Hematopoietic multipotent progenitor cell treated with erythropoietin and hydrocortisone succinate and interleukin-3 and kit ligand, for 6 days (in vitro differentiated cells): ENCODE results near the gene IFI27L1.
"Not testable (repeated sequence)": the region's sequence is repeated elsewhere in the genome, so short reads cannot be mapped to it uniquely, and the experiment has no call there.

ENCODE experiments used
- DNase-seq: peaks from one replicate; pipeline ENCODE4 v3.0.0-alpha.2; 2015

IFI27L1 gene

DNA sequence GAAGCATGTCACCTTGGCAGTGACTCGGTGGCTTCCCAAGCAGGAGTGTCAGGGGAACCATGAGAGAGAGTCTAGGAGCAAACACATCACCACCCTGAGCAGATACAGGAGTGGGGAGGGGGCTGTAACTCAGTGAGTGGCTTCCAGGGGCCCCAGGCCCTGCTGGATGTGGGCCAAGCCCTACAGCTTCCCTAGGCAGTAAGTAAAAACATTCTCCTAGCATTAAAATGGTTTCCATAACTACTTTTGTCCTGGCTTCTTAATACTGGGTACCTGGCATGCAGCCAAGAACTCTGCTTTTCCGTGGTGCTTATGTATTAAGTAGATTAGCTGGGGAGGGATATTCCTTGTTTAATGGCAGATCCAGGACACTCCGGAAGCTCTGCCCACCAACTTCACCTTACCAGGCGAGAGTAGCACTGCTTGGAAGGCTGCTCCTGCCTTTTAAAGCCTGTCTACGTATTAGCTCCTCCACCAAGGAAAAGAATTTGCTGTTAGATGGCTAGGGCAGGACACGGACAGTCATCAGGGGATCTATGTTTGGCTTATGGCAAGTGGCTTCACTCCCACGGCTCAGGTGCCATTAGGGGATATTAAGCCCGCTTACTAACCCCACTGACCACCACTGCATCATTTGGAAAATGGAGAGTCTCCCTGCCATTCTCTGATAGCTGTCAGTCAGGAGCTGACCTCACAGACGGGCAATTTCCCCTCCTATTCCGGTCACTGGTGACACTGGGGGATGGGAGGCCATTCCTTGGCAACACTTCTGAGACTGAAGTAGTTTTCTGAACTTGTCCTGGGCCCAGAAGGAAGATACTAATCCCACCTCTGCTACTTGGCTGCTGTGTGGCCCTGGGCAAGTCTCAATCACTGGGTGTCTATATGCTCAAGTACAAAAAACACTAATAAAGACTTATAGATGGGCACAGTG, 32.2 kb upstream of the IFI27L1 start:
- DNase-seq = no peak

DNA sequence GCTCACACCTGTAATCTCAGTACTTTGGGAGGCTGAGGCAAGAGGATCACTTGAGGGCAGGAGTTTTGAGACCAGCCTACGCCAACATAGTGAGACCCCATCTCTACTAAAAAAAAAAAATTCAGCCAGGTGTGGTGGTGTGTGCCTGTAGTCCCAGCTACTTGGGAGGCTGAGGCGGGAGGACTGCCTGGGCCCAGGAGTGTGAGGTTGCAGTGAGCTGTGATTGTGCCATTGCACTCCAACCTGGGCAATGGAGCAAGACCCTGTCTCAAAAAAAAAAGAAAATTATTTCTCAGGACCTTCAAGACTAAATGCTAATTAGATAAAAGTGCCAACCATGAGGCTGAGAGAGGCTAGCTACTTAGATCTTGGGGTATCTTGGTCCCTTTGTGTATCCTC, 31.5 kb upstream of the IFI27L1 start:
- DNase-seq = no peak

DNA sequence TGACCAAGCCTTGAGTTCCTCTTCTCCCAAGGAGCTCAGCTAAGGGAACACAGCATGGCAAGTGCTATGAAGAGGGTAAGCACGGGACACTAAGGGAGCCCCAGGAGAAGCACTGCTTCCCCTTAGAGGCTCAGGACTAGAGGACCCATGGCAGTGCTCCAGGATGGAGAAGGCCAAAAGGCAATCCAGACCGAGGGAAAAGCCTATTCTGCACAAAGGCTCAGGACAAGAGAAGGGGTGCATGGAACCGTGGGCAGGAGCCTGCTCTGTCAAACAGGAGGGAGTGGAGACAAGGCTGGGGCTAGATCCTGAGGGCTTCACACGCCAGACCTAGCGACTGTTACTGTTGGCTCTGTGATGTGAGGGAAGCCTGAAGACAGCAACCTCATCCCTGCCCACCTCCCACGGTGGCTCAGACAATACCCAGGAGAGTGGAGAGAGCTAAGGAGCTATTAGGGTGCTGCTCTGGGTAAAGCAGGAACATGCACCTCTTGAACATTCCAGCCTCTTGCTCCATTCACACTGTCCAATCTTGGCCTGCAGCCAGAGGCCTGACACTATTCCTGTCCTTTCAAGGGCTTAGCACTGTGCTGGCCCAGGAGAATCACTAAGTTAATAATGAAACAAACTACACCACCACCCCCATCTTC, 30.8 kb upstream of the IFI27L1 start:
- DNase-seq = no peak

DNA sequence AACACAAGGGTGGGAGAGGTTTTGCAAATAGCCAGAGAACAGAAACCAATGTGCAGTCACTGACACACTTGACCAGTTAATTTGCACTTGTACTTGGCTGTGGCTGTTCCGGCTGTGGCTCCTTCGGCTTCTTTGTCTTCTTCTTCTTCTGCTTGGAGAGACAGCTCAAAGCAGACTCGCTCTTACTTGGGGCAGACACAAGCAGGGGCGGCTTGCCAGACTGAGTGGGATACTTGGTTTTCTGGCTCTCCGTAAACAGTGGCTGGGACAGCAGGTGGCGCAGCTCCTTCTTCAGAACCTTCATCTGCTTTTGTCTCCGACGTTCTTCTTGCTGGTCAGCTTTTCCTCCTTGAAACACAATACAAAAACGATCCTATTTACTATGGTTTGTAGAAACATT, 30.0 kb upstream of the IFI27L1 start:
- peak; percentile 42 for DNase-seq

DNA sequence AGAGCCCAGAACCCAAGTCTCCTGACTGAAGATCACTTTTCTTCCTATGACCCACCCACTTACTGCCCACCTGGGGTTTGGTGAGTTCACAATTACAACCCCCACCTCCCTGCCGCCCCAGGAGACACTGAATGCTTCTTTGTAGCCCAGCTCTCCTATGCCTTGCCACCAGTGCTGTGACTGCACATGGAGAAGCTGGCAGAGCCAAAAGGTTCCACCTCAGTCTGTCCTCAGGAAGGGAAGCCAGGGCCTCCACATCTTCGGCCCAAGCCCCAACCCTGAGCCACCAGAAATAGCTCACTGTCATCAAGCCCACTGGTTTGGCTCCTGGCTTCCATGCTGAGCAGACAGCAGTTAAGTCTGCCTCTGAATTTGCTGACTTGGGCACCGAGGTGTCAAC, 29.3 kb upstream of the IFI27L1 start:
- DNase-seq = no peak

DNA sequence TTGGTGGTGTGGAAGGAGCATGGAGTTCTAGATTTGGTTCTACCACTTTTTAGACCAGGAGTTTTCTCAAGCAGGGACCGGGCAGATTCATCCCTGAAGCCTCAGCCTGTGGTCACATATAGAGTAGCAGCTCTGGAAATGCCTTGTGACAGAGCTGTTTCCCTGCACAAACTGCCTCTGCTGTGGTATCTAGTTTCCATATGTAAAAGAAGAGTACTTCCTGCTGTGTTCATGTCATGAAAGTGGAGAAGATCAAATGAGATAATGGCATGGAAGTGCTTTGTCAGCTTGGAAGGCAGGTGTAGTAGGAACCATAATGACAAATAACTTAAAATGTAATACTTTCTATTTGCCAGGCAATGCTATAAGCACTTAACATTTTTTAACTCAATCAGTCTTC, 28.9 kb upstream of the IFI27L1 start:
- no peak for DNase-seq

DNA sequence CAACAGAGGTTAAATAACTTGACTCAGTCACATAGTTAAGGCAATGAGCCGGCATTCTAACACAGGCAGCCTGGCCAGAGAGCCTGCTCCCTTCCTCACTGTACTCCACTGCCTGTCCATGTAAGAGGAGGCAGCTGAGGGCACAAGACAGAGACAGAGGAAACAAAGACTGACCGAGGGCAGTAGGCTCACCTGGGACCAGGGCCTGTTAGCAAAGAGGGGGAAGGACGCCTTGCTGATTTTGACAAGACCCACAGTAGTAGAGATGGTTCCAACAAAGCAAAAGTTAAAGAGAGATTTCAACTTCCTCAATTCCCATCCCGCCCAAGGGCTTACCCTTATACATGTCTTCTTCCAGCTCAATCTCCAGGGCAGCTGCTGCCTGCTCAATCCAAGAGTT, 28.4 kb upstream of the IFI27L1 start:
- DNase-seq = no peak

DNA sequence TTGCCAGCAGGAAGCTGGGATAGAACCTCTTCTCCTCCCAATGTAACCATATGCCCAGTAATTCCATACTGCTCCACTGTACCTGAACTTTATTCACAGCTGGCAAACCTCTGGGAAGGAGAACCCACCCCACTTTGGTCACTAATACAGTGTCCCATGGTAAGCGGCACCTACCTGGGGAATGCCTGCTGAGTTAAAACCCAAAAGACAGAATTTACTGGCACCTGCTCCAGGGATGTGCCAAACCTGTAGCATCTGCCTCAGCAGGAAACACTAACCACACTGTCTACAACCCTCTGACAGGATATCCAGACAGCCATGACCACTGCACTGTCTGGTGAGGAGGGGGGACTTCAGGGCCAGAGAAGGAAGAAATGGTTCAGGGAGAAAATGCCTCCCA, 26.7 kb upstream of the IFI27L1 start:
- no peak for DNase-seq

DNA sequence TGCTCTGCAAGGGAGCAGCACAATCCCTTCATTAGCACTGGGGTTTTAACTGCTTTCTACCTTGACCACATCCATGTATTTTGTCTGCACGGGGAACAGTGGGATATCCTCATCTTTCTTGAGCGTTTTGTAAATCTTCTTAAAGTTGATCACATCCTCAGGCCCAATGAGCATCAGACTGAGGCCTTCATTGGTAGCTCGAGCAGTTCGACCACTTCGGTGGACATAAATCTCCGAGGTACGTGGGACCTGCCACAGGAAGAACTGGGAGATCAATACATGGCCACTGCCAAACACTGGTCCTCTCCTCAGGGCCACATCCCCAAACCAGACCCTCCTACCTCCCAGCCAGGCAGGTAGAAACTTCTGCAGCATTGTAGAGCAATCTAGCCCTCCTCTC, 26.2 kb upstream of the IFI27L1 start:
- DNase-seq = no peak

DNA sequence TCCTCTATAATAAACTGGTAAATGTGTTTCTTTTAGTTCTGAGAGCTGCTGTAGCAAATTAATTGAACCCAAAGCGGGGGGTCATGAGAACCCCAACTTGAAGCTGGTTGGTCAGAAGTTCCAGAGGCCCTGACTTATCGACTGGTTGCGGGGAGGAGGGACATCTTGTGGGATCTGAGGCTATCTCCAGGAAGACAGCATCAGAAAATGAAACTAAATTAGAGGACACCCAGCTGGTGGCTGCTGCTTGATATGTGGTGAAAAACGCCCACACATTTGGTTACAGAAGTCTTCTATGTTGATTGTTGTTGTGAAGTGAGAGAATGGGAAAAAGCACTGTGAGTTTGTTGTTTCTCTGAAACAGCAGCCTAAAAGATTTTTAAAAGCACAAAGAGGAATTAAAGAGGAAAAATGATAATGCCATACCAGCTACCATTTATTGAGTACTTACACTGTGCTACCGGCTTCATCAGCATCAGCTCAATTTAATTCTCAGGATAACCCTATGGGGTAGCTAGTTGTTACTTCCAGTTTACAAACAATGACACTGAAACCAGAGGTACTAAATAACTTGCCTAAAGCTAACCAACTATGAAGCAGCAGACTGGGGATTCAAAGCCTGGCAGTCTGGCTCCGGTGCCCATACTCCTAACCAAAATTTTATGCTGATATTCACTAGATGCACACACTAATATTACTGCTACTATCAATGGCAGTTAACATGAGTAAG, 24.4 kb upstream of the IFI27L1 start:
- DNase-seq = peak; percentile 29

DNA sequence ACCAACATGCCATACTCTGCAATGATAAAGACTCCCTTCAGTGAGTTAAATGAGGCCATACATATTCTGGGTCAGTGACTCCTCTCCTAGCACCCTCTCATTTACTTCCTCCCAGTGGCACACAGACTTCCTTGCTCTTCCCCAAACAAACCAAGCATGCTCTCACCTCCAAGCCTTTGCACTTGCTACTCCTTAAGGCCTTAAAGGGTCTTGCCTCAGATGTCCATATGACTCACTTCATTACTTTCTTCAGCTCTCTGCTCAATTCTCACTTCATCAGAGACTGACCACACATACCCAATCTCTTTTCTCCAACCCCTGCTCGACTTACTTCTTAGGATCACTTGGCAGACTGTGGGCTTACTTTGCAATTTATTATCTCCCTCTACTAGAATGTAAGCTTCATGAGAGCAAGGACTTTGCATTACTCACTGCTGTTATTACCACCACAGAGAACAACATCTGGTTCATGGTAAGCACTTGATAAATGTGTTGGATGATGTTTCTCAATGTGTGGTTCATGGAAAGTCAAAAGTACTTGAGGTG, 22.9 kb upstream of the IFI27L1 start:
- no peak for DNase-seq

DNA sequence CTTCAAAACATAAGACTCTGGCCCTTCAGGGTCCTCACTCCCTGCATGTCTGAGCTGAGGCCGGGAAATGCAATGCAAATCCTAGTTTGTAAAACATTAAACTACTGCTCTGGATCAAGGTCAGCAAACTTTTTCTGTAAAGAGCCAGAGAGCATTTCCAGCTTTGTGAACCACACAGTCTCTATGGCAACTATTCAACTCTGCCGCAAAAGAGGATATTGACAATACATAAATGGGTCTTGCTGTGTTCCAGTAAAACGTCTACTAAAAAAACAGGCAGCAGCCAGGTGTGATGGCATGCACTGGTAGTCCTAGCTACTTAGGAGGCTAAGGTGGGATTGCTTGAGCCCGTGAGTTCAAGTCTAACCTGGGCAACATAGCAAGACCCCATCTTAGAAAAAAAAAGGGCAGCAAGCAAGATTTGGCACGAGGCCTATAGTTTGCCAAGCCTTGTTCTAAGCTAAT, 22.4 kb upstream of the IFI27L1 start:
- DNase-seq = no peak

DNA sequence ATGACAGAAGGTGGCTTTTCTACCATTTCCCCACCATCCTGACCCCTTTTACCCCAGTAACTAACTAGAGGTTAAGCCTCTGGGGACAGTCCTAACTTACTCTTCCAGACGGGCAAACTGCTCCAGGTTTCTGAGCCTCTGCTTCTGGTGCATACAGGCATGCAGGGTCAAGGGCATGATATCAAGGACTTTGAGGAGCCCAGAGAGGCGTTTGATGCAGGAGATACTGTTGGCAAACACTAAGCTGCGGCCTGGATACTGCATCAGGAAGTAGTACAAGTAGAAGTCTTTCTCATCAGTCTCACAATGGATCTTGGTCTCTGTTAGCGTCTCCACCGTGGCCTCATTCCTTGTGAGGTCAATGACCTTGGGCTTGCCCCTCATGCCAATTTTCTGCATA, 21.1 kb upstream of the IFI27L1 start:
- no peak for DNase-seq

DNA sequence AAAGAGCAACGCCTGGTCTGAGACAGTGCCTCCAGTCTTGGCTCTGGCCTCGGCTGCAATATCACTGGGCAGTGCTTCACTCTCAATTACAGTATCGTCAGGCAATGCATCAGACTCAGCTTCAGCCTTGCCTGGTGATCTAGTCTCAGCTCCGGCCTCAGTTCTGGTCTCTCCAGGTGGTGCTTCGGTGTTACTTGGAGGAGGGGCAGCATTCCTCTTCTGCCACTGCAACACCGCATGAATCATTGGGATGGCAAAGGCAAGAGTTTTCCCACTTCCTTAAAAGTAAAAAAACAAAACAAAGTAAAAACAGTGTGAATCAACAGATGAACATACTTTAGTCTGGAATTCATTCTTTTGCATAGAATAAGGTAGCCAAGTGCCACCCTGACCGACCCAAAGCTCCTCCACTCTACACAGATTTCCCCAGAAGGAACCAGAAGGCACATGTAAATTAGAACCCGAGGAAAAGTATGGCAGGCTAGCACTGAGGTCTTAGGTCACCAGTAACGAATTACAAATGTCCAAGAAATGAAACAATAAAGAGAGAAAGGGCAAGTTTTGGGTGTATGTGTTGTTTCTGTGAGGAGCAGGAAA, 18.7 kb upstream of the IFI27L1 start:
- no peak for DNase-seq

DNA sequence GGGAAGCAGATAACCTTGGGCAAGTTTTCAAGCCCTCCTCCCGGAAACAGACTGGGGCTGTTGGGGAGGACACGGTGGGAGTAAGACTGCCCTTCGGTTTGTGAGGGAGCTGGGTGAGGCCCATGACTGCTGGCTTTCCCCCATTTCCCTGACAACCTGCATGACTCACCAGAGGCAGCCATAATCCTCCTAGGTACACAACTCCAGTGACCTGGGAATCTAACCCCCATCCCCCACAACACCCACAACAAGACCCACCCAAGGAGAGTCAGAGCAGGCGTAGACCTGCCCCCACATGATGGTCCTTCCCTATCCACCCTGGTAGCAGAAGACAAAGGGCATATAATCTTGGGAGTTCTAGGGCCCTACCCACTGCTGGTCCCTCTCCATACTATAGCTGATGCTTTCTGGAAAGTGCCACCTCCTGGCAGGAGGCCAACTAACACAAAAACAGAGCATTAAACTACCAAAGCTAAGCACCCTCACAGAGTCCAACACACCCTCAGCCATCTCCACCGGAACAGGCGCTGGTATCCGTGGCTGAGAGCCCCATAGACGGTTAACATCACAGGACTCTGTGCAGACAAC, 14.9 kb upstream of the IFI27L1 start:
- DNase-seq = no peak

DNA sequence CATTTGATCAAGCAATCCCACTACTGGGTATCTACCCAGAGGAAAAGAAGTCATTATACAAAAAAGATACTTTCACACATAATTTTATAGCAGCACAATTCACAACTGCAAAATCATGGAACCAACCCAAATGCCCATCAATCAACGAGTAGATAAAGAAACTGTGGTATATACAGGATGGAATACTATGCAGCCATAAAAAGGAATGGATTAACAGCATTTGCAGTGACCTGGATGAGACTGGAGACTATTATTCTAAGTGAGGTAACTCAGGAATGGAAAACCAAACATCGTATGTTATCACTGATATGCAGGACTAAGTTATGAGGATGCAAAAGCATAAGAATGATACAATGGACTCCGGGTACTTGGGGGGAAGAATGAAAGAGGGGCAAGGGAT, 9.0 kb upstream of the IFI27L1 start:
- not testable (repeated sequence) for DNase-seq

DNA sequence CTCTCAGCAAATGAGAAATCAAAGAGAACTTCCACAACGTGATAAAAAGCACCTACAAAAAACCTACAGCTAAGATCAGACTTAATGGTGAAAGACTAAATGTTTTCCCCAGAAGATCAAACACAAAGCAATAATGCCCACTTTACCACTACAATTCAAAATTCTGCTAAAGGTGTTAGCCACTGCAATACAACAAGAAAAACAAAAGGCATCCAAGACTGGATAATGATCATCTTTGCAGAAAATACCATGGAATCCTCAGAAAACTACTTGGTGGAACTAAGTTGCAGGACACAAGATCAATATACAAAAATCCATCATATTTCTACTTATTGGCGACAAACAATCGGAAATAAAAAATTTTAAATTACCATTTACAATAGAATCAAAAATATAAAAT, 6.6 kb upstream of the IFI27L1 start:
- no peak for DNase-seq

DNA sequence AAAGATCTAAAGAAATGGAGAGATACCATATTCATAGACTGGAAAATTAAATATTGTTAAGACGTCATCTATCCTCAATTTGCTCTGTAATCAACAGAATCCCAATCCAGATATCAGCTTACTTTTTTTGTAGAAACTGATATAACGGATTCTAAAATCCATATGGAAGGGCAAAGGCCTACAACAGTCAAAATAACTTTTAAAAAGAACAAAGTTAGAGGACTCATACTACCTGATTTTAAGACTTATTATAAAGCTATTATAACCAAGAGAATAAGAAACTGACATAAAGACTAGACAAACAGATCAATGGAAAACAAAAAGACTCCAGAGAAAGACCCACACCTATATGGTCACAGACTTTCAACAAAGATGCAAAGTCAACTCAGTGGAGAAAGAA, 6.1 kb upstream of the IFI27L1 start:
- DNase-seq = no peak

DNA sequence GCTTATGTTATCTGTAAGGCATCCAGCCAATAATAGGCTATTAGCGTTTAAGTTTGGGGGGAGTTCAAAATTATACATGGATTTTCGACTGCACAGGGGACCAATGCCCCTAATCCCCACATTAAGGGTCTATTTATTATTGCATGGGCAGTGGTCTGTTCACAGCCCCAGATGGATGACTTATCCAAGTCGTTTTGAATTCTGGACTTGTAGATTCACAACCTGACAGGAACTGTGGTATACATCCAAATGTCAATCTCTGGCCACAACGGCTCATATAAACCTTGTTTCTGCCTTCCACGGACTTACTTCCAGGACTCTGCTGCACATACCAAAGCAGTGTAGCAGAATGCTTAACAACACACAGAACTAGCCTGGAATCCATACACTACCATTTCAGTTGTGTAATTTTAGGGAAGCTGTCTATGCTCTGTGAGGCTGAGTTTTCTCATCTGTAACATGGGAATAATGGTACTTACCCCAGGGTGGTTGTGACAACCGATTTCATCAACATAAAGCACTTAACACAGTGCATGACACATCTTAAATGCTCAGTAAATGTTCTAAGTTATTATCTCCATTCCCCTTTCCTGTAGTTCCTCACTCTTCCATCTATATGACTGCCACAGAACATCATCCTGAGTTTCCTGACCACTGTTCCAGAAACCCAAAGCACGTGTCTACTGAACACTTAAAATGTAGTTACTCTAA, 3.8 kb upstream of the IFI27L1 start:
- no peak for DNase-seq

DNA sequence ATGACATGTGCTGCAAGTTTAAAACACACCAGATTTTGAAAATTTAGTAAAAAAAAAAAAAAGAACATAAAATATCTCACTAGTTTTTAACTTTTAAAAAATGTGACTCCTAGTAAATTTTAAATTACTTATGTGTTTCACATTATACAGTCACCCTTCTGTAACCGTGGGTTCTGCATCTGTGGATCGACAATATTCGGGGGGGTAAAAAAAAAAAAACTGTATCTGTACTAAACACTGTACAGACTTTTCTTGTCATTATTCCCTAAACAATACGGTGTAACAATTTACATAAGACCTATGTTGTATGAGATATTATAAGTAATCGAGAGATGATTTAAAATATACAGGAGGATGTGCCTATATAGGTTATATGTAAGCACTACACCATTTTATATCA, 3.3 kb upstream of the IFI27L1 start:
- no peak for DNase-seq

DNA sequence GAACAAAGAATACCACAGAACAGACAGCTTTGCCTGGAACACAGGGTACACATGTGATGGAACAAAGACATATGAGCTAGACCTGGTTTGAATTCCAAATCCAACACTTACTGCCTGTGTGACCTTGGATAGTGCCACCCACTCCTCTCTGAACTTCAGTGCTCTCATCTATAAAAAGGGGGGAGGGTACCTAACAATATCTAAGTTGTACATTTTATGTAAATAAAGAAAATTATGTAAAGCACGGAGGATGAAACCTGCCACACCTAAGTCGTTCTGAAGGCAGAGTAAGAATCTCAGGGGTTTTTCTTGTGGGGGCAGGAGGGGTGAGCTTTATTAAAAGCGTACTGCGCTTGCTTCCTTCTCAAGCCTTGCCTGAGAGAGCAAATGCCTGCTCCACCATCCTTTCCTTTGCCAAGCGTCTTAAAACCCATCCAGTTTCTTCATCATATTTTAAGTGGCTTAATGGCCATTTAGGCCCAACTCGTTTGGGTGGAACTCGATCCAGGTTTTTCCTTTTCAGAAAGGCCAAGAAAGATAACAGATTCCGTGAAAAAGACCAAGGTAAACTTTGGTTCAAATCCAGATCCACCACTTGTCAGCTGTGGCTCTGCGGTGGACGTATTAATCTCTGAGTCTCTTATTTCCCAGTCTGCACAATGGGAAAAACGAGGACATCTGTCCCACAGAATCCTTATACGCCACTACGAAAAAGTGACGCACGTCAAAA, 1.1 kb upstream of the IFI27L1 start:
- no peak for DNase-seq
